Lower leg skin (tissue), 3 donors: ENCODE measurements around the gene EFCAB10.

ENCODE experiments used
- POLR2A ChIP-seq, 2 donors: fragments of 450-650 bp; IDR thresholded peaks; one replicate each; pipeline ENCODE4 v1.6.1; 2016 to 2017; ENCODE audit warnings: antibody characterized with exemption in 2 of 2, mild to moderate bottlenecking in 1 of 2, moderate library complexity in 1 of 2
- TF ChIP-seq, protein P1 (sequence below), 3 donors: fragments of 450-650 bp; IDR thresholded peaks; one replicate each; pipeline ENCODE4 v1.5.1; 2016; ENCODE audit warnings: antibody characterized with exemption in 3 of 3, mild to moderate bottlenecking in 3 of 3, moderate library complexity in 2 of 3

DNA sequence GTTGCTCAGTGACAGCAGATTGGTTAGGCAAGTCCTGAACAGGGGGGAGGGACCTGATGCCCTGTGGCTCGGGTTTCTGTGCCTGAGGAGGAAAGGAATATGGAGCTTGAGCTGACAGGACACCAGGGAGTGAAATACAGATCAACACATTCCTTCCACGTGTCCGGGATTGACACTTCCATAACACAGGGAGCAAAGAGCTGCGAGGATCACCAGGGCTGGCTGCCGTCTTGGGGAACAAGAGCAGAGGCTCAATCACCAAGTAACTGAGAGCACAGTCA is 36.7 kb upstream of the EFCAB10 start:
- TF ChIP-seq, protein P1, sequence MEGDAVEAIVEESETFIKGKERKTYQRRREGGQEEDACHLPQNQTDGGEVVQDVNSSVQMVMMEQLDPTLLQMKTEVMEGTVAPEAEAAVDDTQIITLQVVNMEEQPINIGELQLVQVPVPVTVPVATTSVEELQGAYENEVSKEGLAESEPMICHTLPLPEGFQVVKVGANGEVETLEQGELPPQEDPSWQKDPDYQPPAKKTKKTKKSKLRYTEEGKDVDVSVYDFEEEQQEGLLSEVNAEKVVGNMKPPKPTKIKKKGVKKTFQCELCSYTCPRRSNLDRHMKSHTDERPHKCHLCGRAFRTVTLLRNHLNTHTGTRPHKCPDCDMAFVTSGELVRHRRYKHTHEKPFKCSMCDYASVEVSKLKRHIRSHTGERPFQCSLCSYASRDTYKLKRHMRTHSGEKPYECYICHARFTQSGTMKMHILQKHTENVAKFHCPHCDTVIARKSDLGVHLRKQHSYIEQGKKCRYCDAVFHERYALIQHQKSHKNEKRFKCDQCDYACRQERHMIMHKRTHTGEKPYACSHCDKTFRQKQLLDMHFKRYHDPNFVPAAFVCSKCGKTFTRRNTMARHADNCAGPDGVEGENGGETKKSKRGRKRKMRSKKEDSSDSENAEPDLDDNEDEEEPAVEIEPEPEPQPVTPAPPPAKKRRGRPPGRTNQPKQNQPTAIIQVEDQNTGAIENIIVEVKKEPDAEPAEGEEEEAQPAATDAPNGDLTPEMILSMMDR (IDR thresholded peaks at IDR 0.05) = no peak
- TF ChIP-seq POLR2A (IDR thresholded peaks at IDR 0.05) = no peak
